SK-N-SH treated with all-trans-retinoic acid at 6 μM for 48 hours (cell line): ENCODE results near the gene TNPO3.

Source experiments
- ATAC-seq: fragments of 200-7000 bp; cut with Tn5 transposase; 3 replicates; pipeline ENCODE4 v1.9.1; 2020; ENCODE audit warnings: mild to moderate bottlenecking, moderate library complexity
- ARNTL ChIP-seq: fragments of 450-650 bp; formaldehyde crosslinking; IDR thresholded peaks from 2 replicates; pipeline ENCODE4 v1.5.0; 2020; ENCODE audit warnings: low read depth, mild to moderate bottlenecking, moderate library complexity, borderline replicate concordance
- BACH2 ChIP-seq: fragments of 250-450 bp; sonication (Bioruptor Pico); IDR thresholded peaks from 2 replicates; pipeline ENCODE4 v1.9.0; 2021; ENCODE audit warnings: mild to moderate bottlenecking, borderline replicate concordance
- CSDC2 ChIP-seq: fragments of 250-450 bp; sonication (Bioruptor Pico); IDR thresholded peaks from 2 replicates; pipeline ENCODE4 v1.5.0; 2020; ENCODE audit warnings: mild to moderate bottlenecking, moderate library complexity
- CSRNP3 ChIP-seq: fragments of 250-450 bp; sonication (Bioruptor Pico); IDR thresholded peaks from 2 replicates; pipeline ENCODE4 v1.5.1; 2021; ENCODE audit warnings: mild to moderate bottlenecking, moderate library complexity
- GLIS3 ChIP-seq: fragments of 250-450 bp; sonication (Bioruptor Pico); IDR thresholded peaks from 2 replicates; pipeline ENCODE4 v1.5.0; 2020; ENCODE audit warnings: mild to moderate bottlenecking, moderate library complexity
- ISL1 ChIP-seq: fragments of 250-450 bp; sonication (Bioruptor Pico); IDR thresholded peaks from 2 replicates; pipeline ENCODE4 v2.1.2; 2022; ENCODE audit warnings: mild to moderate bottlenecking, moderate library complexity
- OSR1 ChIP-seq: fragments of 250-450 bp; sonication (Bioruptor Pico); IDR thresholded peaks from 2 replicates; pipeline ENCODE4 v1.8.0; 2022; ENCODE audit warnings: moderate library complexity, mild to moderate bottlenecking, inconsistent platforms
- POU6F1 ChIP-seq: fragments of 250-450 bp; sonication (Bioruptor Pico); IDR thresholded peaks from 2 replicates; pipeline ENCODE4 v1.8.0; 2021; ENCODE audit warnings: low read depth, mild to moderate bottlenecking, moderate library complexity, borderline replicate concordance
- PPARA ChIP-seq: fragments of 250-450 bp; sonication (Bioruptor Pico); IDR thresholded peaks from 2 replicates; pipeline ENCODE4 v1.5.0; 2020; ENCODE audit warnings: mild to moderate bottlenecking, borderline replicate concordance
- RARB ChIP-seq: fragments of 250-450 bp; sonication (Bioruptor Pico); IDR thresholded peaks from 2 replicates; pipeline ENCODE4 v1.8.0; 2021; ENCODE audit warnings: mild to moderate bottlenecking, moderate library complexity
- SNAI2 ChIP-seq: fragments of 250-450 bp; sonication (Bioruptor Pico); IDR thresholded peaks from 2 replicates; pipeline ENCODE4 v1.5.0; 2020; ENCODE audit warnings: mild to moderate bottlenecking, moderate library complexity
- TCF4 ChIP-seq: fragments of 250-450 bp; sonication (Bioruptor Pico); IDR thresholded peaks from 2 replicates; pipeline ENCODE4 v1.8.0; 2021; ENCODE audit warnings: mild to moderate bottlenecking, moderate library complexity, borderline replicate concordance
- ZFP3 ChIP-seq: fragments of 250-450 bp; sonication (Bioruptor Pico); IDR thresholded peaks from 2 replicates; pipeline ENCODE4 v1.5.0; 2020; ENCODE audit warnings: mild to moderate bottlenecking, moderate library complexity
- ZFP30 ChIP-seq: fragments of 450-650 bp; formaldehyde crosslinking; IDR thresholded peaks from 2 replicates; pipeline ENCODE4 v1.5.0; 2022; ENCODE audit warnings: mild to moderate bottlenecking, moderate library complexity
- ZNF565 ChIP-seq: fragments of 450-650 bp; formaldehyde crosslinking; conservative IDR thresholded peaks from 2 replicates; pipeline ENCODE4 v1.5.0; 2020; ENCODE audit warnings: low read depth, mild to moderate bottlenecking, moderate library complexity
- ZNF70 ChIP-seq: fragments of 450-650 bp; formaldehyde crosslinking; IDR thresholded peaks from 2 replicates; pipeline ENCODE4 v1.5.0; 2020; ENCODE audit warnings: mild to moderate bottlenecking, moderate library complexity
- ZNF8 ChIP-seq: fragments of 450-650 bp; formaldehyde crosslinking; IDR thresholded peaks from 2 replicates; pipeline ENCODE4 v1.5.0; 2020; ENCODE audit warnings: mild to moderate bottlenecking, moderate library complexity
- TF ChIP-seq, protein P1 (sequence below): fragments of 250-450 bp; sonication (Bioruptor Pico); IDR thresholded peaks from 2 replicates; pipeline ENCODE4 v1.5.1; 2020; ENCODE audit warnings: low read depth, mild to moderate bottlenecking, moderate library complexity
- TF ChIP-seq, protein P2 (sequence below): fragments of 250-450 bp; sonication (Bioruptor Pico); IDR thresholded peaks from 2 replicates; pipeline ENCODE4 v1.8.0; 2020; ENCODE audit warnings: mild to moderate bottlenecking, moderate library complexity, borderline replicate concordance

Gene TNPO3

DNA sequence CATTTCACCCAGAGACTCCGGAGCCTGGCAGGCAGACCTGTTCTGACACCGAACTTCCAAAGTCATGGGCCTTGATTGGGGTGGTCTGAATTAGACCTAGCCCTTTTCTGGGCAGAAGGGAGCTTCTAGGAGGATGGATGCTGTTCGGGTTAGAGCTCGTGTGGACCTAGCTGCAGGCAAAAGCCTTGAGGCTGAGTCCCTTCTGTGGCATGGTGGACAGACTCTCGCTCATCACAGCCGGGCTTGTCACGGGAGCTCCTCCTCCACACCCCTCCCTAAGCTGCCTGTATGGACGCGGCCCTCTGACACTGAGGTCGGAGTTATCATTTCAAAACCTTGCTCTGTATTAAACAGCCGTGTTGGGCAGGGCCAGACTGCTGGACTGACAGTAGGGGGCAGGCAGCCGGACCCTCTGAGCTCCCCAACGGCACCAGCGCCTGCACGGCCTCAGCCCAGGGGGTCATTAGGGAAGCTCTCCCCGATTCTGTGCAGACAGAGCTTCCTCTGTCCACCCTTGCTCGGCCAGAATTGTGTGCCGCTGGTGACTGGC, 115.0 kb downstream of the TNPO3 start:
- no peak for TF ChIP-seq POU6F1 (CRISPR knock-in tag)
- TF ChIP-seq, all 23 proteins: peak for 0
- ATAC-seq: no peak

GRCh38 chr7:128939075-128939860, 115.6 kb downstream of the TNPO3 start:
- no peak for TF ChIP-seq CSRNP3 (CRISPR knock-in tag)
- no peak for TF ChIP-seq ZFP3 (CRISPR knock-in tag)
- no peak for TF ChIP-seq SNAI2 (CRISPR knock-in tag)
- no peak for ATAC-seq

DNA sequence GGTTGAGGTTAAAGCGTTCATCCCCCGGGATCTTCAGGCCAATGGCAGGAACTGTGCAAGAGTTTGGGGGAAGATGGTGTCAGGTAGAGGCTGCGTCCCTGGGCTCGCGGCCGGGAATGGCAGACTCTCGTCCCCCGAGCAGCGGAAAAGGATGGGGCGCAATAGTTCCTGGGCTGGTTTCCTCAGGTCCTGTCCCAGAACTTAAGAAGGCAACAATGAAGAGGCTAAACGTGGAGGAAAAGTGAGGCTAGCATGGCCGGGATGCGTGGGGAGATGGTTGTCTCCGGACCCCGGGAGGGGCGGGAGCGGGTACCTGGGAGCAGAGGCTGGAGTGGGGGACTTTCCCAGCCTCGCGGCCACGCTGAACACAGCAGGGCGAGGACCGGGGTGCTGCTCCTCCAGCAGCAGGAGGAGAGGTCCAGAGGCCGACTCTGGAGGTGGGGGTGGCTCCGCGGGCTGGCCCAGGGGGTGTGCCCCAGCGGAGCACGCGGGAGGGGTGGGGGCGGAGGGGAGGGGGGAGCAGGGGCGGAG, 116.3 kb downstream of the TNPO3 start:
- no peak for TF ChIP-seq TCF4 (CRISPR knock-in tag)
- TF ChIP-seq ZNF70 (CRISPR knock-in tag): no peak
- no peak for TF ChIP-seq POU6F1 (CRISPR knock-in tag)
- no peak for TF ChIP-seq GLIS3
- TF ChIP-seq, protein P1, sequence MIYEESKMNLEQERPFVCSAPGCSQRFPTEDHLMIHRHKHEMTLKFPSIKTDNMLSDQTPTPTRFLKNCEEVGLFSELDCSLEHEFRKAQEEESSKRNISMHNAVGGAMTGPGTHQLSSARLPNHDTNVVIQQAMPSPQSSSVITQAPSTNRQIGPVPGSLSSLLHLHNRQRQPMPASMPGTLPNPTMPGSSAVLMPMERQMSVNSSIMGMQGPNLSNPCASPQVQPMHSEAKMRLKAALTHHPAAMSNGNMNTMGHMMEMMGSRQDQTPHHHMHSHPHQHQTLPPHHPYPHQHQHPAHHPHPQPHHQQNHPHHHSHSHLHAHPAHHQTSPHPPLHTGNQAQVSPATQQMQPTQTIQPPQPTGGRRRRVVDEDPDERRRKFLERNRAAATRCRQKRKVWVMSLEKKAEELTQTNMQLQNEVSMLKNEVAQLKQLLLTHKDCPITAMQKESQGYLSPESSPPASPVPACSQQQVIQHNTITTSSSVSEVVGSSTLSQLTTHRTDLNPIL (CRISPR knock-in tag): no peak
- no peak for TF ChIP-seq ISL1 (CRISPR knock-in tag)
- TF ChIP-seq SNAI2 (CRISPR knock-in tag): no peak
- TF ChIP-seq, protein P2, sequence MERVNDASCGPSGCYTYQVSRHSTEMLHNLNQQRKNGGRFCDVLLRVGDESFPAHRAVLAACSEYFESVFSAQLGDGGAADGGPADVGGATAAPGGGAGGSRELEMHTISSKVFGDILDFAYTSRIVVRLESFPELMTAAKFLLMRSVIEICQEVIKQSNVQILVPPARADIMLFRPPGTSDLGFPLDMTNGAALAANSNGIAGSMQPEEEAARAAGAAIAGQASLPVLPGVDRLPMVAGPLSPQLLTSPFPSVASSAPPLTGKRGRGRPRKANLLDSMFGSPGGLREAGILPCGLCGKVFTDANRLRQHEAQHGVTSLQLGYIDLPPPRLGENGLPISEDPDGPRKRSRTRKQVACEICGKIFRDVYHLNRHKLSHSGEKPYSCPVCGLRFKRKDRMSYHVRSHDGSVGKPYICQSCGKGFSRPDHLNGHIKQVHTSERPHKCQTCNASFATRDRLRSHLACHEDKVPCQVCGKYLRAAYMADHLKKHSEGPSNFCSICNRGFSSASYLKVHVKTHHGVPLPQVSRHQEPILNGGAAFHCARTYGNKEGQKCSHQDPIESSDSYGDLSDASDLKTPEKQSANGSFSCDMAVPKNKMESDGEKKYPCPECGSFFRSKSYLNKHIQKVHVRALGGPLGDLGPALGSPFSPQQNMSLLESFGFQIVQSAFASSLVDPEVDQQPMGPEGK (CRISPR knock-in tag): no peak
- no peak for TF ChIP-seq ZFP3 (CRISPR knock-in tag)
- no peak for TF ChIP-seq CSDC2 (CRISPR knock-in tag)
- TF ChIP-seq PPARA (CRISPR knock-in tag): no peak
- TF ChIP-seq CSRNP3 (CRISPR knock-in tag): no peak
- no peak for TF ChIP-seq ZNF8 (CRISPR knock-in tag)
- TF ChIP-seq ZFP30 (CRISPR knock-in tag): no peak
- TF ChIP-seq ARNTL: no peak
- TF ChIP-seq RARB (CRISPR knock-in tag): no peak
- TF ChIP-seq OSR1 (CRISPR knock-in tag): no peak
- no peak for TF ChIP-seq ZNF565 (CRISPR knock-in tag)
- TF ChIP-seq BACH2: no peak
- TF ChIP-seq, all 23 proteins: peak for 0
- ATAC-seq: peak; percentile 7; the same call in 2 of the 3 replicates
